ENCODE results near the gene SREBF1.

Gene SREBF1

DNA sequence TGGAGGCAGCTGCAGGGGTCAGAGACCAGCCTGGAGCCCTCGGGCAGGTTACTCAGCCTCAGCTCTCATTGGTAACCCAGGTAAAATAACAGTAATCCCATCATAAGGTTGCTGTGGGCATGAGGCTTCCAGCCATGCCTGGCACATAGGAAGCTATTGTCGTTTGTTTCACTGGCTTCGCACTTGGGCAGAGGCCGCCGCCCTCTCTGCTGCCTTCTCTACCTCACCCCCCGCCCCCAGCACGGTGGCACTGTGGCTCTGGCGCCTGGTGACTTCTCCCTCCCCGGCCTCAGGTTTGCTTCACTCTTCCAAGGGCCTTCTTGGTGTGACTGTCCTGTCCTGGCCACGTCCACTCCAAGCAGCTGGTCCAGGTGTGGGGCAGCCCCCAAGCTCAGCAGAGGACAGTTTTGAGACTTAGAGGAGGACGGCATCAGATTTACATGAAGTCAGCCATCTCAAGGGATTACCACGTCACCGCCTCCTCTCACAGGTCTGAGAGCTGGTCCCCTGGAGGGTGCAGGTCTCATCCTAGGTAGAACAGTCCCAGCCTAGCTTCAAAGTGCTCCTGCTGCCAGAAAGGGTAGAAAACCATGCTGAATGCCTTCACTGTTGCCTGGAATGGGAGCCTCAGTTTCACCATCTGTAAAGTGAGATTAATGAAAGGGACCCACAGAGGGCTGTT is 34.8 kb downstream of the SREBF1 start:
- no peak for DNase-seq (ENCODE audit: low spot score)
- in situ Hi-C loops (cut with MboI; ENCODE audit: low pct_unique_long_range_greater_than_20kb, low sequenced_read_pairs, unreplicated experiment), result no loop called here
- TF ChIP-seq, protein P1, sequence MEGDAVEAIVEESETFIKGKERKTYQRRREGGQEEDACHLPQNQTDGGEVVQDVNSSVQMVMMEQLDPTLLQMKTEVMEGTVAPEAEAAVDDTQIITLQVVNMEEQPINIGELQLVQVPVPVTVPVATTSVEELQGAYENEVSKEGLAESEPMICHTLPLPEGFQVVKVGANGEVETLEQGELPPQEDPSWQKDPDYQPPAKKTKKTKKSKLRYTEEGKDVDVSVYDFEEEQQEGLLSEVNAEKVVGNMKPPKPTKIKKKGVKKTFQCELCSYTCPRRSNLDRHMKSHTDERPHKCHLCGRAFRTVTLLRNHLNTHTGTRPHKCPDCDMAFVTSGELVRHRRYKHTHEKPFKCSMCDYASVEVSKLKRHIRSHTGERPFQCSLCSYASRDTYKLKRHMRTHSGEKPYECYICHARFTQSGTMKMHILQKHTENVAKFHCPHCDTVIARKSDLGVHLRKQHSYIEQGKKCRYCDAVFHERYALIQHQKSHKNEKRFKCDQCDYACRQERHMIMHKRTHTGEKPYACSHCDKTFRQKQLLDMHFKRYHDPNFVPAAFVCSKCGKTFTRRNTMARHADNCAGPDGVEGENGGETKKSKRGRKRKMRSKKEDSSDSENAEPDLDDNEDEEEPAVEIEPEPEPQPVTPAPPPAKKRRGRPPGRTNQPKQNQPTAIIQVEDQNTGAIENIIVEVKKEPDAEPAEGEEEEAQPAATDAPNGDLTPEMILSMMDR (IDR thresholded peaks at IDR 0.05; ENCODE audit: extremely low read depth, insufficient read depth, missing control alignments), result no peak

DNA sequence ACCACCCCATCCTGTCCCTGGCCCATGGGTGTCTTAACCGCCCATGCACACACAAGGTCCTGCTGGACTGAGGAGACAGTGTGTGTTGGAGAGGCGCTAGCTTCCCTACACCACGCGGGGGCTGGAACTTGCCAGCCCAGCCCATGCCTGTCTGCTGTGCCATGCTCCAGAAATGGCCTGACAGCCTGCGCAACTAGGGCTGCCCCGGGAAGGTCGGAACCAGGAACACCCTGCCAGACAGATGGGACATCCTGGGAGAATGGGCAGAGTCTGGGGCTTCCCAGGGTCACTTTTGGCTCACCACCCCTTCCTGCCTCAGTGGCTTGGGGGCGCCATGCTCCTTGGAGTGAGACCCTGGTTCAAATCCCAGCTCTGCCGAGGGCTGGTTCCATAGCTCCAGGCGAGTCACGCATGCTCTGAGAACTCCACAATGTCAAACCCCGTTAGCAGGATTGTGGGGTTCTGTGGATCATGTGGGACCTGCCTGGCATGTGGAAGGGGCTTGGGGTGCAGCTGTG is 36.2 kb downstream of the SREBF1 start:
- in situ Hi-C loops (cut with MboI; ENCODE audit: low pct_unique_long_range_greater_than_20kb, low sequenced_read_pairs, unreplicated experiment), result no loop called here
- TF ChIP-seq, protein P1 (IDR thresholded peaks at IDR 0.05; ENCODE audit: extremely low read depth, insufficient read depth, missing control alignments), result no peak
- DNase-seq (ENCODE audit: low spot score), result no peak

DNA sequence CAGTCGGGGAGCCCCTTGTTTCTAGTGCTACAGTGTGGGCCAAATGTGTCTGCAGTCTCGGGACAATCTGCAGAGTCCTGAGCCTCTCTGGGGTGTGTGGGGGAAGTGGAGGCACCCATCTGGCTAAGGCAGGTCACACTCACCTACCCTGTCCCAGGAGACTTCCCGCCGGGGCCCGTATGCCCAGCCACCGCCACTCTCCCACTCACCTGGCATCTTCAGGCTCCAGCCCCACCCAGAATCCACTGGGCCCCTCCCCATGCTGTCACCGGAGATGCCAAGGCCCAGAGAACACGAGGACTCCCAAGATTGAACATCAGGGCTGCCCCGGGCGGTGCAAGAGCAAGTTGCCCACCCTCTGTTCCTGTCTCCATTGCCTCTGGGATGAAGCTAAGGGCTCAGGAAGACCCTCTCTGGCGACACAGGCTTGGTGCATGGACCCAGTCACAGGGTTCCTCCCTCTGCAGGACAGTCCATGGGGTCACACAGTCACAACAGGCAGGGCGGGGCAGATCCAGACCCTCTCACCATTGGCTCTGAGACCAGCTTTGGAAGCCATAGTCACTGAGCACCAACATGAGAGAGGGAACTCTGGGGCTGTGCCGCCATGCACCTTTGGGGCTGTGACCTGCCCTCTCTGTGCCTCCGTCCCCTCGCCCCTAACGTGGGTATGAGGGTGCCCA is 38.1 kb downstream of the SREBF1 start:
- in situ Hi-C loops (cut with MboI; ENCODE audit: low pct_unique_long_range_greater_than_20kb, low sequenced_read_pairs, unreplicated experiment), result no loop called here
- DNase-seq (ENCODE audit: low spot score), result no peak
- TF ChIP-seq, protein P1 (IDR thresholded peaks at IDR 0.05; ENCODE audit: extremely low read depth, insufficient read depth, missing control alignments), result no peak

DNA sequence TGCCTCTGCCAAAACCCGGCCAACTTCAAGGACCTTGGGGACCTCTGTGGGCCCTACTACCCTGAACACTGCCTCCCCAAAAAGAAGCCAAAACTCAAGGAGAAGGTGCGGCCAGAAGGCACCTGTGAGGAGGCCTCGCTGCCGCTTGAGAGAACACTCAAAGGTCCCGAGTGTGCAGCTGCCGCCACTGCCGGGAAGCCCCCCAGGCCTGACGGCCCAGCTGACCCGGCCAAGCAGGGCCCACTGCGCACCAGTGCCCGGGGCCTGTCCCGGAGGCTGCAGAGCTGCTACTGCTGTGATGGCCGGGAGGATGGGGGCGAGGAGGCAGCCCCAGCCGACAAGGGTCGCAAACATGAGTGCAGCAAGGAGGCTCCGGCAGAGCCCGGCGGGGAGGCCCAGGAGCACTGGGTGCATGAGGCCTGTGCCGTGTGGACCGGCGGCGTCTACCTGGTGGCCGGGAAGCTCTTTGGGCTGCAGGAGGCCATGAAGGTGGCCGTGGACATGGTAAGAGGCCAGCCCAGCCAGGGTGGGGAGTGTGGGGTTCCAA is 38.7 kb downstream of the SREBF1 start:
- in situ Hi-C loops (cut with MboI; ENCODE audit: low pct_unique_long_range_greater_than_20kb, low sequenced_read_pairs, unreplicated experiment), result no loop called here
- TF ChIP-seq, protein P1 (IDR thresholded peaks at IDR 0.05; ENCODE audit: extremely low read depth, insufficient read depth, missing control alignments), result no peak
- DNase-seq (ENCODE audit: low spot score), result no peak

DNA sequence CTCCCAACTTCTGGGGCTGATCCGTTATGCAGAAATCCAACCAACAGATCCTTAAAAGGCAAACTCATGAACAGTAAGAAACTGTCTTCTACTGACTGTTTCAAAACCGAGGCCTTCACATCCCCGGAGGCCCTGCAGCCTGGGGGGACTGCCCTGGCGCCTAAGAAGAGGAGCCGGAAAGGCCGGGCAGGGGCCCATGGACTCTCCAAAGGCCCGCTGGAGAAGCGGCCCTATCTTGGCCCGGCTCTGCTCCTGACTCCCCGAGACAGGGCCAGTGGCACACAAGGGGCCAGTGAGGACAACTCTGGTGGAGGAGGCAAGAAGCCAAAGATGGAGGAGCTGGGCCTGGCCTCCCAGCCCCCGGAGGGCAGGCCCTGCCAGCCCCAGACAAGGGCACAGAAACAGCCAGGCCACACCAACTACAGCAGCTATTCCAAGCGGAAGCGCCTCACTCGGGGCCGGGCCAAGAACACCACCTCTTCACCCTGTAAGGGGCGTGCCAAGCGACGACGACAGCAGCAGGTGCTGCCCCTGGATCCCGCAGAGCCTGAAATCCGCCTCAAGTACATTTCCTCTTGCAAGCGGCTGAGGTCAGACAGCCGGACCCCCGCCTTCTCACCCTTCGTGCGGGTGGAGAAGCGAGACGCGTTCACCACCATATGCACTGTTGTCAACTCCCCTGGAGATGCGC is 39.5 kb downstream of the SREBF1 start:
- in situ Hi-C loops (cut with MboI; ENCODE audit: low pct_unique_long_range_greater_than_20kb, low sequenced_read_pairs, unreplicated experiment), result no loop called here
- DNase-seq (ENCODE audit: low spot score), result no peak
- TF ChIP-seq, protein P1 (IDR thresholded peaks at IDR 0.05; ENCODE audit: extremely low read depth, insufficient read depth, missing control alignments), result no peak

DNA sequence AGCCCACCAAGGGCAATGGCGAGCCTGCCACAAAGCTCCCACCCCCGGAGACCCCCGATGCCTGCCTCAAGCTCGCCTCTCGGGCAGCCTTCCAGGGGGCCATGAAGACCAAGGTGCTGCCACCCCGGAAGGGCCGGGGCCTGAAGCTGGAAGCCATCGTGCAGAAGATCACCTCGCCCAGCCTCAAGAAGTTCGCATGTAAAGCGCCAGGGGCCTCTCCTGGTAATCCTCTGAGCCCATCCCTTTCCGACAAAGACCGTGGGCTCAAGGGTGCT is 40.1 kb downstream of the SREBF1 start:
- in situ Hi-C loops (cut with MboI; ENCODE audit: low pct_unique_long_range_greater_than_20kb, low sequenced_read_pairs, unreplicated experiment), result no loop called here
- no peak for DNase-seq (ENCODE audit: low spot score)
- TF ChIP-seq, protein P1 (IDR thresholded peaks at IDR 0.05; ENCODE audit: extremely low read depth, insufficient read depth, missing control alignments), result no peak
